ENCODE measurements around the gene GJB5. TPM values are rescaled to one million over a fixed set of nuclear protein-coding genes. Genes with fewer than 3 reads are reported as not detected.

Gene GJB5
- total and polyA plus RNA-seq, 2 of the 8 experiments (the other 6 are each of a cell fraction or from before 2014, with no cell fraction given): 0.86 to 3.1 TPM

DNA sequence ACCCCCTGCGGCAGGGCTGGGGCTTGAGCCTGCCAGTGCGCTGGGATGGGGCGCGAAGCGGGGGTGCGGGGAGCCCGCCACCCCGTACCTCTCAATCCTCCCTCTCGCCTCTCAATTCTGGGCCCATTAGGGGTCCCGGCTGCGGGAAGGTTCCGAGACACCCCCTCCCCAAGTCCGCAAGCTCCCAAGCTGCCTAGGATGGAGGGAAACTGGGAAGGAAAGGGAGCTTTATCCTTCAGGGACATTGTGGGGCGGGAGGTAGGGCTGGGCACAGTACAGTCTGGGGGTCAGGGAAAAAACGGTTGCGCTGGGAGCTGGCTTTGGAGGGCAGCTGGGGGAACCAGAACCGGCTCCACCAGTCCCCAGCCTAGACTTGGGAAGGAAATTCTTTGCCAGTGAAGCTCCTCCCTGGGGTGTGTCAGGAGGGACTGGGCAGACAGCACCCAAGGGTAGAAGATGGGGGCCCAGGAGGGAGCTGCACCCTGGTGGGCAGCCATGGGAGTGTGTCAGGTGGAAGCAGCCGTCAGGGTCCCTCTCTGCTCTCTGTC is 27.1 kb downstream of the GJB5 start:
- 13% methylated on average over 10 of the region's 18 CpGs; no CpG with 5 or more reads in 1 of the 2 experiments for WGBS, 2 experiments (ENCODE audit: extremely low coverage in 1 of 2, insufficient coverage in 1 of 2, insufficient read length in 1 of 2, insufficient replicate concordance in 2 of 2, low coverage in 1 of 2, low lambda C conversion rate in 2 of 2, missing lambda C conversion rate in 1 of 2)
- H2BK20ac ChIP-seq (ENCODE audit: low read length): no peak overlapping the region
- H3K4ac ChIP-seq (replicated peaks; ENCODE audit: insufficient read length, low read depth, low read length): no peak overlapping the region
- peak overlapping the region; percentile 50; the same call in 1 of the 2 replicates for H2BK12ac ChIP-seq (ENCODE audit: low read depth, low read length)
- peak overlapping the region; percentile 60; the same call in 1 of the 2 replicates for H4K8ac ChIP-seq (ENCODE audit: extremely low read depth, insufficient read depth, low read length)
- no peak overlapping the region for H4K91ac ChIP-seq (replicated peaks; ENCODE audit: insufficient read length, low read length)
- peak overlapping the region; percentile 22 for H3K56ac ChIP-seq (replicated peaks; ENCODE audit: insufficient read length, low read depth, low read length)
- H3K79me1 ChIP-seq (ENCODE audit: low read depth, low read length): no peaks in the 10 kb centered on the region
- peak overlapping the region; percentile 47; the same call in 1 of the 2 replicates for H2AFZ ChIP-seq (ENCODE audit: low read length)
- no peaks in the 10 kb centered on the region for H3K9me3 ChIP-seq (ENCODE audit: insufficient read depth in 2 of 2, low read depth in 1 of 2, low read length in 1 of 2)
- ChIA-PET POLR2A (ENCODE audit: partially characterized antibody) (interaction anchor here (0.8 to 1.5 kb wide), 5 partner anchors 11 to 78 kb away, joined by 3 to 6 read pairs (median 3); partner anchors contain the start of gene SMIM12), CTCF (ENCODE audit: partially characterized antibody) (interaction anchor here (0.6 to 3.6 kb wide), 15 partner anchors 11 to 376 kb away, joined by 3 to 17 read pairs (median 3); no protein-coding TSS in a partner anchor)
- 0 out of 2 replicates have a peak overlapping the region, but pooled peaks have one; percentile 35 for H2BK5ac ChIP-seq (ENCODE audit: low read depth, low read length)
- peak; percentile 3 for TF ChIP-seq ASH2L (IDR thresholded peaks at IDR 0.05; ENCODE audit: low read length)
- TF ChIP-seq TBP (IDR thresholded peaks at IDR 0.05; ENCODE audit: low read depth, low read length): no peak
- H3K27ac ChIP-seq (ENCODE audit: low read depth, low read length): no peak overlapping the region
- DNase-seq (ENCODE audit: low read depth in 1 of 2, low spot score in 2 of 2) (no peak), FAIRE-seq (no peak)
- peak overlapping the region; percentile 56; the same call in 1 of the 2 replicates for H3K18ac ChIP-seq (ENCODE audit: extremely low read depth, low read length)
- peak overlapping the region; percentile 53 to 98 for H3K4me2 ChIP-seq (ENCODE audit: insufficient read depth in 1 of 2, low read depth in 2 of 2, low read length in 2 of 2)
- peaks cover 0 to 24% (median 10%) of the 10 kb centered on the region in 4 experiments; a peak in 5 of 7 replicates for H3K27me3 ChIP-seq (replicated peaks in 1 of 4; ENCODE audit: control insufficient read depth in 3 of 4, extremely low read depth in 1 of 4, insufficient read depth in 3 of 4, low read length in 3 of 4)
- H3K4me1 ChIP-seq (replicated peaks in 1 of 4; ENCODE audit: control insufficient read depth in 3 of 4, insufficient read depth in 4 of 4, low read length in 3 of 4): peaks cover 0 to 14% (median 5%) of the 10 kb centered on the region in 4 experiments; a peak in 4 of 7 replicates
- no peak overlapping the region for H3K14ac ChIP-seq (ENCODE audit: insufficient read length)
- no peaks in the 10 kb centered on the region for H3K79me2 ChIP-seq (ENCODE audit: control insufficient read depth in 1 of 2, insufficient read depth in 2 of 2, low read length in 2 of 2)
- no peak overlapping the region for H2AK5ac ChIP-seq (ENCODE audit: low read depth, low read length)
- no peaks in the 10 kb centered on the region for H3K36me3 ChIP-seq (ENCODE audit: control insufficient read depth in 2 of 4, insufficient read depth in 4 of 4, low read length in 3 of 4)
- H2BK120ac ChIP-seq (replicated peaks; ENCODE audit: low read depth, low read length): no peak overlapping the region
- no peaks in the 10 kb centered on the region for H4K20me1 ChIP-seq (replicated peaks in 1 of 2; ENCODE audit: control insufficient read depth in 1 of 2, insufficient read depth in 2 of 2, low read length in 2 of 2)
- H2BK15ac ChIP-seq (ENCODE audit: low read length): no peak overlapping the region; the same call in 1 of the 2 replicates
- H3K23me2 ChIP-seq (ENCODE audit: low read depth, low read length): peaks cover 15% of the 10 kb centered on the region; the same call in 1 of the 2 replicates
- no peak overlapping the region for H3K23ac ChIP-seq (ENCODE audit: insufficient read length)
- peak overlapping the region; percentile 51 to 83 (median 80) for H3K4me3 ChIP-seq (ENCODE audit: extremely low read depth in 1 of 4, insufficient read depth in 2 of 4, low read depth in 3 of 4, low read length in 4 of 4)
- no peak overlapping the region; a peak in 2 of 7 replicates for H3K9ac ChIP-seq (replicated peaks in 1 of 4; ENCODE audit: extremely low read depth in 1 of 4, low read depth in 3 of 4, low read length in 3 of 4)
- H4K5ac ChIP-seq (ENCODE audit: insufficient read length, low read depth, low read length): no peak overlapping the region

All from H1 (cell line).